GM18499 (cell line): ENCODE measurements around the gene CLCN5.
A peak's percentile ranks its signal among the peaks of the same experiment; 100 is the strongest.

ENCODE experiments used
- ATAC-seq: cut with Tn5 transposase; IDR thresholded peaks from one replicate; pipeline ENCODE4 v1.9.1; 2021; ENCODE audit warnings: moderate number of reproducible peaks; ENCODE audit not compliant: insufficient read depth, unreplicated experiment

CLCN5 gene

DNA sequence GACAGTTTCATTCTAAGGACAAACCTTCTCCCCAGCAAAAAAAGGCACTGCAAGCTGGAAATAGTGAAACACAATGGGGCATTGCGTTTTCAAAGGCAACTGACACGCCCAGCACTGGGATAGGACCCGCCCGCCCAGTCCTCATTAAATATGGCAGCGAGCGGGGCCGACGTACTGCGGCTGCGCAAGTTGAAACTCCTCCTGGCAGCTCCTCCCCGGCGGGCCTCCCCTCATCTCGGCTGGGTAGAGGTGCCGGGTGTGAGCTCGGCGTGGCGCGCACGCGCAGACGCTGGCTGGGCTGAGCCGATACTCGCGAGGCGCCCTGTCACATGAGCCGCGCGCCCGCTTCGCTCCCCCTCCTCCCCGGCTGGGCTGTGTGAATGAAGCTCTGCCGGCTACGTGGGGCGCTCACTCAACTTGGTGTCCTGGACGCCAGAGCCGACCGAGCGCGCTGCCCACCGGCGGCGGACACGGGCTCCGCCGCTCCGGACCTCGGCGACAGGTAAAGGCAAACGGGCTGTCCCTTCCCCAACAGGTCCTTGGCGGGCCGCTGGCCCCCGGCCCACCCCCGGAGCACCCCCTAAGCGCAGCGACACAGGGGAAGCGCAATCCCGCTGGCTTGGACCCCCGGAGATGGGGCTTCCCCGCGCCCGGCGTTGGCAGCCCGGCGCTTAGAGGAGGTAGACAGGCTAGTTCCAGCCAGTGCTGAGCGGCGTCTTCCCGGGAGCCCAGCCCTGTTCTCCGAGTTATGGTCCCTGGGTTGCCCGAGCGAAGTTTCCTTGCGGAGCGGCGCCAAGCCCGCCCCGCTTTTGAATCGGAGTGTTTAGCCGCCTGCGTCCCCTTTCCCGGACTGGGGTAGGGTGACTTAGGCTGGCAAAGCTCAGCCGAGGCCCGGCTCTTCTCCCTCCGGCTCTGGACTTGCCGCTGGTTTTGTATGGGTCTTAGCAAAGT, at the start of gene CLCN5:
TSS of gene CLCN5 (plus strand) at position 306 of the 951 bp plus-strand sequence. CDS start 2,703 bp downstream, outside the sequence.
- ATAC-seq = peak; percentile 82

DNA sequence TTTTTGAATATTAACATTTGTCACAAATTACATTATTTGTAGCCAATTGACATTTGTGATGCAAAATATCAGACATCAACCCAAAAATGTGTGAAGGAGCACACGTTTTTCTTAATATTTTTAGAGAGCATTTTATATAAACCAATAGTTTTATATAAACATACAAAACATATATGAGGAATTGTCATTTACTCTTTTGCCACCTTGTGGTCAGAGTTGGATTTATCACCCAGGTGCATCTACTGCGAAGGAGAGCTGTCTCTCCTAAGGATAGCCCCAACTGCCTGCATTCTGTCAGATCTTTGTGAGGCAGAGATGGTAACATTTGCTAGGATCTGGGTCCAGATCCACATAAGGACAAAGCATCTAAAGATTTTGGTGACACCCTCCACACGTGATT, 45.6 kb upstream of the CLCN5 start:
- no peak for ATAC-seq

DNA sequence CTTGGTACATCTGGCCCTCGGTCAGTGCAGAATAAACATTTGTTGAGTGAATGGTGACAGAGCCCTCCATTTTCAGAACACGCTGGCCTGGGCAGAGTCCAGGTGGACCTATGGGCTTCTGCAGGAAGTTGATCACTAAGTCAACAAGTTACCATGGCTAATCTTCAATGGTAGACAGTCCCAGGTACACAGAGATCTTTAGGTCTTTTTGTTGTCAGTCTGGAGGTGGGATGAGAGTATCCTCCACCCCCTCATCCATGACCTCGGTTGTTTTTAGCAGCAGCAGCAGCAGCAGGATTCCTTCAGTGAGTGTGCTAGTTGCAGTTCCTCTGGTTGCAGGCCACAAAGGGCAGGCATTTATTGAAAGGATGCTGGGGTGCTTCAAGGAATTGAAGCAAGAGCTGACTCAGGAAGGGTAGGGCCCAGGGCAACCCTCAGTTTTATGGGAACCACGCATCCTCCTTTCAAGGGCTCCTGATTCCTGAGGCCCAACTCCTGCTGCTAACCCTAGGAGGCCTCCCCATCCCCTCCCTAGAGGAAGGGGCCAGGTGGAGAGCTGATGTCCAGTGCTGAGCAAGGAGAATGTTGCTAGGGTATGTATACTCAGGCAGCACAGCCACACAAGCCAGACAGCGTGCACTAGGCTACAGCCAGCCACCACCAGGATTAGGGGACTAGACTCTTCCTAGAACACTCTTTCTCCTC, 44.8 kb upstream of the CLCN5 start:
- no peak for ATAC-seq

DNA sequence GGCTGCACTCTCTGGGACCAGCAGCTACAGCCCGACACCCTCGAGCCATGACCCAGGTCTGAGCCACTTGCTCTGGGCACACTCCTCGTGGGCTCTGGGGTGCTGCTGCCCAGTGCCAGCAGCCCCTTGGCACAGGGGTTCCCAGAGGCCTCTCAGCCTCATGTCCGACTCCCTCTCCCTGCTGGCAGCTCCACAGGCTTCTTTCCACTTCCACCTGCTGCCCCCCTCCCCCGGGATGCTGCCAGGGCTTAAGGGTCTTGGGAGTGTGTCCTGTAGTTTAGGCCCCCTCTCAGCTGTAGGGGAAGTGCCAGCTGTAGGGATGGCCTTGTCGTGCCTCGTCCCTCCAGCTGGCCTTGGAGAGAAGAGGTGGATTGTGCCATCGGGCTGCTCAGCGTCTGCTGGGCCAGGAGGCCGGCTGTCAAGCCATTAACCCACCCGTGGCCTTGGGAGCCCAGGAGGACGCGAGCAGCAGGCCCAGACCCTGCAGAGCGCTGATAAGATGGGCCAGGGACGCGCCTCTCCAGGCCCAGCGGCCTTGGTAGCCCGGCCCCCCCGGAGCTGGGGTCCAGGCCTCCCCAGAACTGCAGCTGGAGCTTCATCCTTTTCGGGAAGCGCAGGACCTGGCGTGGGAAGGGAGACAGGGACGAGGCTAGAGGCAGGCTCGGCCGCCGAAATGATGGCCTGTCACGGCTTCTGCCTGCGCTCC, 44.1 kb upstream of the CLCN5 start:
- ATAC-seq = no peak

DNA sequence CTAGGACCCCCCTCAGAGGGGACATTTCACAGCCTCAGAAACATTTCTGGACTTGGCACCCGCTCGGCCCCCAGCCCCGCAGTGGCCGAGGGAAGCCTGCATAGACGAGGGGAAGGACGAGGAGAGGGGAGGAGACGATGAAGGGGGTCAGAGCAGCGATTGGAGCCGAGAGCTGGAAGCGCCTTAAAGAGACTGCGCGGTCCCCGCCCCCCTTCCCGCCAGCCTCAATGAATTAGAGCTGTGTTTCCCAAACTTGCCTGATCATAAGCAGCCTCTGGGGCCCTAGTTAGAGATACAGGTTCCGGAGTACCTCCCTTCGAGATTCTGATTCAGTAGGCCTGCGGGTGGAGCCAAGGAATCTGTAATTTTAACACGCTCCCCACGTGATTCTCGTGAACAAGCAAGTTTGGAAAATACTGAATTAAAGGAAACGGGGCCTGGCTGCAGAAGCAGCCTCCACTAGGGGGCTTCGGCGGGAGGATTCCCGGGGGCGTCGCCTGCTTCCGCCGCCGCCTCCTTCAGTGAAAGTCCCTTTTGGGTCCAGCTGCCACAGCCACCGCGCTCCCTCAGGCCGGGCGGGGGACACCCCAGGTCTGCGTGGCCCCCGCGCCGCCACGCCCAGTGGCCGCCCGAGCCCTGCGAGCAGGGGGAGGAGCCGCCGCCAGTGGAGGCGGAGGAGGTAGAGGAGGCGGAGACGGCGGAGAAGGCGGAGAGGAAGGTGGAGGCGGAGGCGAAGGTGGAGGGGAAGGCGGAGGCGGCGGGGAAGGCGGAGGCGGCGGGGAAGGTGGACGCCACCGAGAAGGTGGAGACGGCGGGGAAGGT, 43.4 kb upstream of the CLCN5 start, which contains the start of gene USP27X:
TSS of gene USP27X (plus strand) at position 651 of the 822 bp plus-strand sequence. CDS start 824 bp downstream, outside the sequence.
- no peak for ATAC-seq

DNA sequence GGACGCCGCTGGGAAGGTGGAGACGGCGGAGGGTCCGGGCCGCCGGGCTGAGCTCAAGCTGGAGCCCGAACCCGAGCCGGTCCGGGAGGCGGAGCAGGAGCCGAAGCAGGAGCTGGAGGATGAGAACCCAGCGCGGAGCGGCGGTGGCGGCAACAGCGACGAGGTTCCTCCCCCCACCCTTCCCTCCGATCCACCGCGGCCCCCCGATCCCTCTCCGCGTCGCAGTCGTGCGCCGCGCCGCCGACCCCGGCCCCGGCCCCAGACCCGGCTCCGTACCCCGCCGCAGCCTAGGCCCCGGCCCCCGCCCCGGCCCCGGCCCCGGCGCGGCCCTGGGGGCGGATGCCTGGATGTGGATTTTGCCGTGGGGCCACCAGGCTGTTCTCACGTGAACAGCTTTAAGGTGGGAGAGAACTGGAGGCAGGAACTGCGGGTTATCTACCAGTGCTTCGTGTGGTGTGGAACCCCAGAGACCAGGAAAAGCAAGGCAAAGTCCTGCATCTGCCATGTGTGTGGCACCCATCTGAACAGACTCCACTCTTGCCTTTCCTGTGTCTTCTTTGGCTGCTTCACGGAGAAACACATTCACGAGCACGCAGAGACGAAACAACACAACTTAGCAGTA, 42.6 kb upstream of the CLCN5 start:
- ATAC-seq = no peak

DNA sequence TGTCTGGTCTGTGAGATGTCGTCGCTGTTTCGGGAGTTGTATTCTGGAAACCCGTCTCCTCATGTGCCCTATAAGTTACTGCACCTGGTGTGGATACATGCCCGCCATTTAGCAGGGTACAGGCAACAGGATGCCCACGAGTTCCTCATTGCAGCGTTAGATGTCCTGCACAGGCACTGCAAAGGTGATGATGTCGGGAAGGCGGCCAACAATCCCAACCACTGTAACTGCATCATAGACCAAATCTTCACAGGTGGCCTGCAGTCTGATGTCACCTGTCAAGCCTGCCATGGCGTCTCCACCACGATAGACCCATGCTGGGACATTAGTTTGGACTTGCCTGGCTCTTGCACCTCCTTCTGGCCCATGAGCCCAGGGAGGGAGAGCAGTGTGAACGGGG, 41.7 kb upstream of the CLCN5 start:
- ATAC-seq = no peak

DNA sequence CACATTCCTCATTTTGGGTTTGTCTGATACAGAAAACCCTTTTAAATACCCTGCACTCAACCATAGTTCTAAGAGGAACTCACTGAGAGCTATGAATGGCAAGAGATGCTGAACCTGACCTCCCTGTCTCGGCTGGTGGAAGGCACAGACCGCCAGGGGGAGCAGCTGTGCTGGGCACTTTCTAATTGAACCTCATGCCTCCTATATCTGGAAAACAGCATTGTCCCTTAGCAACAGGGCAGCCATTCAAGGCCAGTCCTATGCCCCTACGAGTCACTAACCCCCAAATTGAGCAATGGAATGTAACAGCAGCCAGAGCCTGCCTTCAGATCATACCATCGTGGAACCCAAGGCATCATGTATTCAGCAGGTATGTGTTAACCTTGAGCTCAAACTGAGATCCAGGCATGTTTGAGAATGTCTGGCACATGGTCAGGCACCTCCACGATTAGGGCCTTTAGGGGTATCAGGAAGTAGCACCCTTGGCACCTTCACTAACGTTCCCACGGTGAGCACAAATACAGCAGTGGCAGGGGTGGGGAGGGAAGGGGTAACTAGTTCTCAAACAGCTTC, 38.0 kb upstream of the CLCN5 start:
- no peak for ATAC-seq

DNA sequence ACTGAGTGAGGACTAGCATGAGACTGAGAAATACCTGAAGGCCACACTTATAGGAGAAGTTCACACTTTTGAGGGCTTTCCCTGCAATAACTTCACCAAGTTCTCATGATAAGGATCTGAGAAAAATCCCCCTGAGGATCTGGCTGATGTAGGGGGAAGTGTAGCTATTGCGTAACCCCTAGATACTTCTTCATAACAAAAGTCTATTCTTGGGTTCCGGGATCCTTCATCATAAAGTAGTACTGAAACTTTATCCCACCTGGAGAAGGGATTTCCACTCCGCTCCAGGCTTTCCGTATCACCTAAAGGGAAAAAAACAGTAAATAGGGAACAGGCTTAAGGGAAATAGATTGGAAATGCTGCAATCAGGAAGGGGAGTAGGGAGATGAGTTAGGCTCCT, 29.9 kb upstream of the CLCN5 start:
- no peak for ATAC-seq

DNA sequence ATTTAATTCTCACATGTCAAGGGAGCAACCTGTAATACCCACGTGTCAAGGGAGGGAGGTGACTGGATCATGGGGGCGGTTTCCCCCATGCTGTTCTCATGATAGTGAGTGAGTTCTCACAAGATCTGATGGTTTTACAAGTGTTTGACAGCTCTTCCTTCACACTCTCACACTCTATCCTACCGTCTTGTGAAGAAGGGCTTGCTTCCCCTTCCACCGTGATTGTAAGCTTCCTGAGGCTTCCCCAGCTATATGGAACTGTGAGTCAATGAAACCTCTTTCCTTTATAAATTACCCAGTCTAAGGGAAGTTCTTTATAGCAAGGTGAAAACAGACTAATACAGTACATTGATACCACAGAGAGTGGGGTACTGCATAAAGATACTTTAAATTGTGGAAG, 25.4 kb upstream of the CLCN5 start:
- no peak for ATAC-seq

DNA sequence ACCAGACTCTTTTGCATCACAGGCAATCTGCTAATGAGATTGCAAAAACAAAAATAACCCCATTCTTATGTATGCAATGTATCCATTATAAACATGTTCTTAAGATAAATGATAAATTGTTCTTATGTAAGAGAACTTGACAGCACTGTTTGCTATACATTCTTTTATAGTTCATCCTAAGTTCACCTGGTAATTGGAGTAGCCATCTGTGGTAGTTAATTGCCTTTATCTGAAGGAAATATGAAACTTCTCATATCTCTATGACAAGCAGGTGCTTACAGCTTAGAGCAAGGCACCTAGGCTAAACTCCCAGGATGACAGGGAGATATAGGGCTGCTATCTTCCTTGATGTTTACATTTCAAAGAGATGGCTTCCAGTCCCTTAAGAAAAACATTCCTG, 21.3 kb upstream of the CLCN5 start:
- ATAC-seq = no peak

DNA sequence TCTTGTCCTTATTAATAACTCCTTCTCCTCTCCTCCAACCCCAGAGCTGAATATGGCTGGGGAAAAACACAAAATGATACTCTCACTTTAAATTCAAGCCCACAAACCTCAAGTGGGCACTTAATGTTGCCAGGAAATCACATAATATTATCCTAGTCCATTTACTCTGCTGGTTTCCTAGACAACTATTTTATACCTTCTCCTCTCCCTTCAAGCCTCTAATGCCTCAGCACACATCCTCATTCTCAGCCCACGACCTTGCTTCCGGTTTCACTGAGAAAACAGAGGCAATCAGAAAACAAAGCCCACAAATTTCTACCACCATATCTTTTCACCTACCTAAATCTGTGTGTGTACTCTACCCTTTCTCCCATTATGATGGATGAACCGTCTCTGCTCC, 12.1 kb upstream of the CLCN5 start:
- no peak for ATAC-seq

DNA sequence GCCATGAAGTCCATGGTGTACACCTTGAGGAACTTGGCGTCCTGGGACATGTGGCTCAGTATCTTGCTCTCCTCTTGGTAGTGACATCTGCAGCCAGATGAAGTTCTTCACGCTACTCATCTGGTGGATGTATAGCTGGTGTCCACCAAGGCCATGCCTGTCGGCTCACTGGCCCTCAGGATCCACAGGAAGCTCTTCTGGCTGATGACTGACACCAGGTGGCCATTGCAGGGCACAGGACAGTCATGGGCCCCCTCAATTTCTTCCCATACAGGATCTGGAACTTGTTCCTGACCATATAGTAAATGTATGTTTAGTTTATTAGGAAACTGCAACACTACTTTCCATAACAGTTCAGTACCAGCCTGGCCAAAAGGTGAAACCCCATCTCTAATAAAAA, 10.3 kb upstream of the CLCN5 start:
- ATAC-seq = no peak

DNA sequence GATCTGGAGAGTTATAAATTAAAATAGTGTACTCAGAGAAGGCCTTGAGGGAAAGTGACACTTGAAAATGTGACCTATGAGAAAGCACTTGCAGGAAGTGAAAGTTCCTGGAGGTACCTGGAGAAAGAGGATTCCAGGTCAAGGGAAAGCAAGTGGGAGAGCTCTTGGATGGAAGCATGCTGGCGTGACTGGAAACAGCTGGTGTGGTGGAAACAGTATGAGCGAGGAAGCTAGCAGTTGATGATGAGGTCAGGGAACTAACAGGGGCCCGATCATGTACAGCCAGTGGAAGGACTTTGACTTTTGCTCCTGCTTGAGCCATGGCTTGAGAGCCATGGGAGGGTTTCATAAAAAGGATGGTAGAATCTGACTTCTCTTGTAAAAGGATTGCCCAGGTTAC, 9.5 kb upstream of the CLCN5 start:
- ATAC-seq = no peak

DNA sequence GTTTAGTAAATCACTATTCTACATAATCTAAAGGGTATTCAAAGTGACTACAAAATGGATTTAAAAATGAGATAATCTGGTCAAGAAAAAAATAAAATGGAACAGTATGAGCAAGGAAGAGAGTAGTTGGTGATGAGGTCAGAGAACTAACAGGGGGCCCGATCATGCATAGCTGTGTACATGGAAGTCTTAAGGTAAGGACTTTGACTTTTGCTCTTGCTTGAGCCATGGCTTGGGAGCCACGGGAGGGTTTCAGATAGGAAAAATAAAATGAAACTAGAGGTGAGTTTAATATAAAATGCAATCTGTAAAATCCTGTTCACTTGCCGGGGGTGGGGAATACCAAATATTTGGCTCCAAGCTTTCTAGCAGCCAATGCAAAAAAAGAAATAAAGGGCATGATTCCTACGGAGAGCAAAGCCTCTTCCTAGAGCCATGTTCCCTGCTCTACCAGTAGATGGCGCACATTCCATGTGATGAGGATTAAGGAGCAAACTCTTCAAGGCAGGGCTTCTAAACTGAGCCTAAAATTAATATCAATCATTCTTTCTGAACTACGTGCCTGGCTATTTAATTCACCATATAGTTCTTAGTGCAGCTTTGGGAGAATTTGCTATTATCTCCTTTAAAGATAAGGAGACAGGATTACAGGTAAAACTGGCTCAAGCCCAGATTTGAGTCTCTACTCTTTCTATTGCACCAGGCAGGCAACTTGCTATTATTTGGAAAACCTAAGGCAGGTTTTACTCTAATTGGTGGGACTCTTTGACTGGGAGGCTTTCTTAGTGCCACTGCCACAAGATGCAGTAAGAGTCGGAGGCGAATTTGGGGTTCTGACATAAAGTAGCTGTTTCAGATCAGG, 6.8 kb upstream of the CLCN5 start:
- peak; percentile 66 for ATAC-seq

DNA sequence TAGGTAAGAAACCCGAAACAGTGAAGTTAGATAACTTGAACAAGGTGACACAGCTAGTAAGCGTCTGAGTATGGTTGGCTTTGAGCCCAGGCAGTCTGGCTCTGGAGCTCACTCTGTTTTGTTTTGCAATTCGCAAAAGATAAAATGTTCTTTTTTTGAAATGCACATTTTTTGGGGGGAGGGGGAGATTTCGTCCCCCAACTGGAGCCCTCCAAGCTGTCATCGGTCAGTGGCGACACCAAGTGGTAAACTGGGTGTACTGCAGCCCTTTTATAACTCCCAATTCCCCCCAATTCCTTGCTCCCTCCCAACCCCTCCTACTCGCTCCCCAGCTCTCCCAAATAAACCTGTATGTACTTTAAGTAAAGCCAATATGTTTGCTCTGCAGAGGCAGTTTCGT, 2.8 kb upstream of the CLCN5 start:
- no peak for ATAC-seq

DNA sequence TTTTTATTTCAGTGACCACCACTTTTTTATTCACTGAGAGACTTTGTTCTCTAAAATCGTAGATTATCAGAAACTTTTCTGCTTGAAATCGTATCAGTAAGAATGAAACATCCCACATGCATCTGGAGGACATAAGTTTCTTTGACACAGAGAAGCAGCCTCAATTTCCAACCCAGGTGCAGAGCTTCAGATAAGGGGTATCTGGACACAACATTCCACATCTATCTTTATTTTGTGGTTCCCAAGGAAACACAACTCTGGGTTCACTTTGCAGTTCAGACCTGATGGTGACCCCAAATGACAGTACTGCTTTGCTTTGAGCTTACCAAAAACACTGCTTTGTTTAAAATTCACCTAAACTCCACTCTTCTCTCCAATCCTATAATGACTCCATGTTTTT, 1.3 kb upstream of the CLCN5 start:
- no peak for ATAC-seq

DNA sequence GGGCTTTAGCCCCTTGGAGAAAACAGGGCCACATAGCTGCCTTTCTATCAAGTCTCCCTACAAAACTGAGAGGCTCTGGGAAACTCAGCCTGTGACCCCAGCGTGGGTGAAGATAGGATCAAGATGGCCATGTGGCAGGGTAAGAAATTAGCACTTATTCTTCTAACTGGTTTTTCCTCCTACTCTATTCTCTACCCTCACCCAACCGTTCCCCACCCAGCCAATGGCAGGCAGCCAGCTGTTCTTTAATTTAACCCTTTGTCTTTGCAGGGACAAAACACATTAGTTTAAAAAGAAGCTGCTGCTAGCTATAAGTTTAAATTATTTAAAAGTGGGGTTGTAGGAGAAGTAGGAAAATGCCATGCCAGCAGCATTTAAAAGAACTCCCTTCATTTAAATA, 2.8 kb downstream of the CLCN5 start:
- no peak for ATAC-seq
